H1 (cell line): ENCODE results near the gene FAM25A. TPM values are rescaled to one million over a fixed set of nuclear protein-coding genes. Genes with fewer than 3 reads are reported as not detected.

Experiments used
- CTCF ChIA-PET: fragments of 300-600 bp; sonication (Branson Sonifier 250); formaldehyde crosslinking; loops from one replicate; lab custom pipeline; 2021; ENCODE audit not compliant: partially characterized antibody; lab: Charles Lee
- POLR2A ChIA-PET: fragments of 300-600 bp; sonication (Branson Sonifier 250); formaldehyde crosslinking; loops from one replicate; lab custom pipeline; 2021; ENCODE audit warnings: inconsistent platforms; ENCODE audit not compliant: partially characterized antibody; lab: Charles Lee
- DNase-seq, 2 experiments: peaks; one replicate each; pipeline versions ENCODE4 v3.0.0 to v3.0.0-alpha.2; 2010 to 2022; ENCODE audit warnings: low spot score in 2 of 2, low read depth in 1 of 2, mixed read lengths in 1 of 2
- FAIRE-seq: peaks from 2 replicates; lab custom pipeline; 2011; peaks lifted over from hg19 to GRCh38; lab: Jason Lieb, UNC
- H2AFZ ChIP-seq: 2 replicates; pipeline ENCODE4 v1.8.1; 2012; ENCODE audit warnings: low read length, inconsistent platforms
- H2AK5ac ChIP-seq: 2 replicates; pipeline ENCODE4 v1.6.1; 2013; ENCODE audit warnings: low read depth, low read length
- H2BK120ac ChIP-seq: replicated peaks from 2 replicates; pipeline ENCODE3; 2013; ENCODE audit warnings: low read depth, low read length, inconsistent platforms
- H2BK12ac ChIP-seq: 2 replicates; pipeline ENCODE4 v1.6.1; 2013; ENCODE audit warnings: low read depth, low read length
- H2BK15ac ChIP-seq: 2 replicates; pipeline ENCODE4 v1.6.1; 2013; ENCODE audit warnings: low read length
- H2BK20ac ChIP-seq: 2 replicates; pipeline ENCODE4 v1.6.1; 2013; ENCODE audit warnings: low read length
- H2BK5ac ChIP-seq: 2 replicates; pipeline ENCODE4 v1.6.1; 2013; ENCODE audit warnings: low read depth, low read length
- H3K14ac ChIP-seq: 2 replicates; pipeline ENCODE4 v1.6.1; 2013; ENCODE audit warnings: inconsistent platforms; ENCODE audit not compliant: insufficient read length
- H3K18ac ChIP-seq: 2 replicates; pipeline ENCODE4 v1.6.1; 2013; ENCODE audit warnings: low read length; ENCODE audit errors: extremely low read depth
- H3K23ac ChIP-seq: 2 replicates; pipeline ENCODE4 v1.6.1; 2013; ENCODE audit warnings: inconsistent platforms; ENCODE audit not compliant: insufficient read length
- H3K23me2 ChIP-seq: 2 replicates; pipeline ENCODE4 v1.6.1; 2013; ENCODE audit warnings: low read depth, low read length
- H3K27ac ChIP-seq: 2 replicates; pipeline ENCODE4 v1.6.1; 2011; ENCODE audit warnings: low read depth, low read length, inconsistent platforms
- H3K27me3 ChIP-seq, 4 experiments: replicated peaks in 1 of 4; 1 replicate in 1 of 4; 2 replicates in 3 of 4; pipeline versions ENCODE4 v1.6.1 to v1.8.1; 2011 to 2013; ENCODE audit warnings: low read length in 3 of 4, mild to moderate bottlenecking in 3 of 4, inconsistent platforms in 2 of 4, mixed read lengths in 2 of 4, moderate library complexity in 1 of 4; ENCODE audit not compliant: control insufficient read depth in 3 of 4, insufficient read depth in 3 of 4; ENCODE audit errors: extremely low read depth in 1 of 4
- H3K36me3 ChIP-seq, 4 experiments: 2 replicates each; pipeline versions ENCODE4 v1.6.1 to v1.8.1; 2011 to 2013; ENCODE audit warnings: mild to moderate bottlenecking in 4 of 4, low read length in 3 of 4, moderate library complexity in 2 of 4, control low read depth in 1 of 4, inconsistent platforms in 1 of 4; ENCODE audit not compliant: insufficient read depth in 4 of 4, control insufficient read depth in 2 of 4
- H3K4ac ChIP-seq: replicated peaks from 2 replicates; pipeline ENCODE3; 2013; ENCODE audit warnings: low read length, low read depth, mixed read lengths, inconsistent platforms; ENCODE audit not compliant: insufficient read length
- H3K4me1 ChIP-seq, 4 experiments: replicated peaks in 1 of 4; 1 replicate in 1 of 4; 2 replicates in 3 of 4; pipeline versions ENCODE4 v1.6.1 to v1.8.1; 2011 to 2013; ENCODE audit warnings: low read length in 3 of 4, inconsistent platforms in 2 of 4, mixed read lengths in 1 of 4; ENCODE audit not compliant: insufficient read depth in 4 of 4, control insufficient read depth in 3 of 4
- H3K4me2 ChIP-seq, 2 experiments: 2 replicates each; pipeline versions ENCODE4 v1.6.1 to v1.8.1; 2011 to 2013; ENCODE audit warnings: low read depth in 2 of 2, low read length in 2 of 2, control low read depth in 1 of 2, inconsistent platforms in 1 of 2, mild to moderate bottlenecking in 1 of 2; ENCODE audit not compliant: insufficient read depth in 1 of 2
- H3K4me3 ChIP-seq, 4 experiments: fragments of 200-600, 300-600 bp in 1 of 4; sonication (generic), shearing (Covaris generic), sonication (Bioruptor Twin) in 1 of 4; 2 replicates each; pipeline versions ENCODE4 v1.5.1 to v1.8.1; 2011 to 2016; ENCODE audit warnings: low read length in 4 of 4, low read depth in 3 of 4, control low read depth in 2 of 4, inconsistent platforms in 2 of 4, mild to moderate bottlenecking in 2 of 4, mixed read lengths in 1 of 4, moderate library complexity in 1 of 4; ENCODE audit not compliant: insufficient read depth in 2 of 4; ENCODE audit errors: extremely low read depth in 1 of 4
- H3K56ac ChIP-seq: replicated peaks from 2 replicates; pipeline ENCODE3; 2013; ENCODE audit warnings: low read depth, mild to moderate bottlenecking, mixed read lengths, low read length, inconsistent platforms; ENCODE audit not compliant: insufficient read length
- H3K79me1 ChIP-seq: 2 replicates; pipeline ENCODE4 v1.6.1; 2013; ENCODE audit warnings: low read depth, low read length, control low read depth
- H3K79me2 ChIP-seq, 2 experiments: 2 replicates each; pipeline versions ENCODE4 v1.6.1 to v1.8.1; 2012 to 2013; ENCODE audit warnings: low read length in 2 of 2, mild to moderate bottlenecking in 2 of 2, inconsistent platforms in 1 of 2; ENCODE audit not compliant: insufficient read depth in 2 of 2, control insufficient read depth in 1 of 2
- H3K9ac ChIP-seq, 4 experiments: replicated peaks in 1 of 4; 1 replicate in 1 of 4; 2 replicates in 3 of 4; pipeline versions ENCODE4 v1.6.1 to v1.8.1; 2011 to 2013; ENCODE audit warnings: low read depth in 3 of 4, low read length in 3 of 4, control low read depth in 2 of 4, mild to moderate bottlenecking in 2 of 4, moderate library complexity in 2 of 4, inconsistent platforms in 1 of 4; ENCODE audit errors: extremely low read depth in 1 of 4
- H3K9me3 ChIP-seq, 2 experiments: 2 replicates each; pipeline versions ENCODE4 v1.6.1 to v1.8.1; 2012 to 2013; ENCODE audit warnings: mild to moderate bottlenecking in 2 of 2, moderate library complexity in 2 of 2, control low read depth in 1 of 2, inconsistent platforms in 1 of 2, low read depth in 1 of 2, low read length in 1 of 2, mixed read lengths in 1 of 2; ENCODE audit not compliant: insufficient read depth in 2 of 2
- H4K20me1 ChIP-seq, 2 experiments: replicated peaks in 1 of 2; 2 replicates each; pipeline versions ENCODE3 to v1.8.1; 2011 to 2013; ENCODE audit warnings: inconsistent platforms in 2 of 2, low read length in 2 of 2, mild to moderate bottlenecking in 1 of 2; ENCODE audit not compliant: insufficient read depth in 2 of 2, control insufficient read depth in 1 of 2
- H4K5ac ChIP-seq: 2 replicates; pipeline ENCODE4 v1.6.1; 2013; ENCODE audit warnings: low read length, low read depth, mixed read lengths, inconsistent platforms; ENCODE audit not compliant: insufficient read length
- H4K8ac ChIP-seq: 2 replicates; pipeline ENCODE4 v1.8.0; 2013; ENCODE audit warnings: mild to moderate bottlenecking, moderate library complexity, low read length, inconsistent platforms; ENCODE audit not compliant: insufficient read depth; ENCODE audit errors: extremely low read depth
- H4K91ac ChIP-seq: replicated peaks from 2 replicates; pipeline ENCODE3; 2013; ENCODE audit warnings: low read length, mixed read lengths, inconsistent platforms; ENCODE audit not compliant: insufficient read length
- BCL11A ChIP-seq, 2 experiments: IDR thresholded peaks; one replicate each; pipeline ENCODE4 v1.6.1; 2011; ENCODE audit warnings: low read depth in 2 of 2, low read length in 2 of 2, mild to moderate bottlenecking in 2 of 2
- BRCA1 ChIP-seq: IDR thresholded peaks from 2 replicates; pipeline ENCODE4 v1.6.1; 2012; ENCODE audit warnings: low read depth, low read length, improper control_type of control experiment
- CHD1 ChIP-seq: IDR thresholded peaks from 2 replicates; pipeline ENCODE4 v1.6.1; 2012; ENCODE audit warnings: low read depth, low read length, improper control_type of control experiment
- HDAC2 ChIP-seq, 2 experiments: fragments of 300-600 bp in 1 of 2; sonication (generic) in 1 of 2; IDR thresholded peaks; 2 replicates each; pipeline ENCODE4 v1.6.1; 2011 to 2012; ENCODE audit warnings: low read depth in 2 of 2, low read length in 2 of 2, mild to moderate bottlenecking in 2 of 2, moderate library complexity in 2 of 2, borderline replicate concordance in 1 of 2, inconsistent platforms in 1 of 2
- HDAC6 ChIP-seq: IDR thresholded peaks from one replicate; pipeline ENCODE4 v1.7.1; 2012; ENCODE audit warnings: low read depth, mild to moderate bottlenecking, inconsistent platforms, low read length, moderate library complexity
- KDM5A ChIP-seq: fragments of 200-600 bp; IDR thresholded peaks from 2 replicates; pipeline ENCODE4 v1.7.1; 2012; ENCODE audit warnings: mild to moderate bottlenecking, low read length, inconsistent platforms, mixed read lengths
- MAFK ChIP-seq: IDR thresholded peaks from 2 replicates; pipeline ENCODE4 v1.6.1; 2012; ENCODE audit warnings: low read depth, mild to moderate bottlenecking, improper control_type of control experiment, low read length
- NANOG ChIP-seq: IDR thresholded peaks from 2 replicates; pipeline ENCODE4 v1.6.1; 2011; ENCODE audit warnings: low read length, low read depth, mild to moderate bottlenecking, inconsistent platforms; ENCODE audit not compliant: insufficient read depth, poor library complexity, severe bottlenecking
- POLR2A ChIP-seq, 2 experiments: IDR thresholded peaks; 1 replicate in 1 of 2; 2 replicates in 1 of 2; pipeline ENCODE4 v1.6.1; 2011; ENCODE audit warnings: low read depth in 2 of 2, low read length in 2 of 2, mild to moderate bottlenecking in 2 of 2; ENCODE audit errors: control extremely low read depth in 1 of 2
- SAP30 ChIP-seq: fragments of 300-600 bp; sonication (generic); IDR thresholded peaks from 2 replicates; pipeline ENCODE4 v1.7.1; 2012; ENCODE audit warnings: low read length, moderate library complexity, mild to moderate bottlenecking, inconsistent platforms; ENCODE audit not compliant: insufficient read depth, insufficient replicate concordance
- SRF ChIP-seq: IDR thresholded peaks from 2 replicates; pipeline ENCODE4 v1.6.1; 2011; ENCODE audit warnings: mild to moderate bottlenecking, low read depth, low read length, moderate library complexity
- SUZ12 ChIP-seq: fragments of 200-600 bp; sonication (generic); IDR thresholded peaks from 2 replicates; pipeline ENCODE4 v1.6.1; 2012; ENCODE audit warnings: mild to moderate bottlenecking, inconsistent platforms, low read length, moderate library complexity, mixed read lengths
- WGBS, 2 experiments: shearing (Covaris generic) in 1 of 2; methylation state at CpG; one replicate each; pipeline versions ENCODE4 v1.1.6 to v1.1.7; 2013 to 2015; ENCODE audit warnings: low lambda C conversion rate in 2 of 2, mixed read lengths in 2 of 2, inconsistent platforms in 1 of 2, low coverage in 1 of 2, missing lambda C conversion rate in 1 of 2; ENCODE audit not compliant: insufficient replicate concordance in 2 of 2, insufficient coverage in 1 of 2, insufficient read length in 1 of 2; ENCODE audit errors: extremely low coverage in 1 of 2, missing lambda C conversion rate in 1 of 2; 5-methylcytosine and 5-hydroxymethylcytosine counted together
- polyA plus RNA-seq, 7 experiments: library from polyadenylated mRNA; depleted of rRNA in 3 of 7; stranded (reverse) in 5 of 7; unstranded in 2 of 7; fragments of >200 nt in 5 of 7; fragments of 200-250 nt in 2 of 7; gene quantifications; 1 replicate in 5 of 7; 2 replicates in 1 of 7; 4 replicates in 1 of 7; pipeline versions ENCODE4 v1.2.1 to v1.2.3, GENCODE V29; 2011 to 2013; ENCODE audit warnings: missing spikeins in 2 of 7, mixed read lengths in 2 of 7
- total RNA-seq: library from RNA; stranded (reverse); fragmentation: NEBNext Ultra II Directional; extraction: Animal tissue kit (Norgen Biotek cat#: 25700); gene quantifications from 2 replicates; pipeline ENCODE4 v1.2.1, GENCODE V29; 2021
- TF ChIP-seq, protein P1 (sequence below): IDR thresholded peaks from 2 replicates; pipeline ENCODE4 v1.6.1; 2012; ENCODE audit warnings: low read length, inconsistent platforms

FAM25A gene
- total and polyA plus RNA-seq, 2 of the 8 experiments (the other 6 are each of a cell fraction or from before 2014, with no cell fraction given), result not detected

DNA sequence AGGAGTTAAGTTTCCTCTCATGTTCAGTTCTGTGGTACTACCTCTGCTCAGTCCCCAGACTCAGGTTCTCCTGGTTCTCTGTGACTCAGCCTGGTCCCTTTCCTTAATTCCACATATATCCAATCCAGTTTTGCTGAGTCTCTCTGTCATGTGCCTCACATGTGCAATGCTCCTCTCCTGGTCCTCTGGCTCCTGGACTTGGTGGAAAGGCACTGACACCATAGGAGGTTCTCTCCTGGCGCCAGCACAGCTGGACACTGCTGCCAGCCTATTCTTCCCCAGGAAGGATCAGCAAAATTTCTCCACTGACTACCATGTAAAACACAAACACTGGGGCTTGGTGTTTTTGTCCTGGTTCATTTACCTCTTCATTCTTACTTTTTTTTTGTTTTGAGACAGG is 46.8 kb downstream of the FAM25A start:
- Histone ChIP-seq H3K4me2 (no peak overlapping the region), H3K27me3 (no peaks in the 10 kb centered on the region), H3K4ac (no peak overlapping the region), H3K14ac (no peak overlapping the region), H3K18ac (no peak overlapping the region), H3K36me3 (peaks cover 2 to 37% (median 17%) of the 10 kb centered on the region in 4 experiments; a peak in 7 of 8 replicates), H4K8ac (no peak overlapping the region), H4K5ac (no peak overlapping the region), H3K27ac (no peak overlapping the region), H3K56ac (no peak overlapping the region), H3K23ac (no peak overlapping the region), H2BK20ac (no peak overlapping the region), H3K9me3 (no peaks in the 10 kb centered on the region), H4K91ac (no peak overlapping the region), H3K79me1 (no peaks in the 10 kb centered on the region), H2BK120ac (no peak overlapping the region), H2BK15ac (no peak overlapping the region), H3K23me2 (no peaks in the 10 kb centered on the region), H2BK5ac (no peak overlapping the region), H3K4me3 (no peak overlapping the region), H2AFZ (no peak overlapping the region), H2BK12ac (no peak overlapping the region), H3K4me1 (no peaks in the 10 kb centered on the region), H2AK5ac (no peak overlapping the region), H3K79me2 (no peaks in the 10 kb centered on the region), H3K9ac (no peak overlapping the region), H4K20me1 (no peaks in the 10 kb centered on the region)
- CTCF ChIA-PET, result interaction anchor here (0.7 to 1.1 kb wide), 2 partner anchors 73 to 628 kb away, joined by 3 to 5 read pairs; no protein-coding TSS in a partner anchor
- no peak for FAIRE-seq
- TF ChIP-seq NANOG (no peak), BCL11A (IDR thresholded peaks at IDR 0.05; ENCODE audit: low read depth in 2 of 2, low read length in 2 of 2) (no peak), SRF (no peak), MAFK (no peak), SUZ12 (no peak), KDM5A (no peak), CHD1 (no peak), HDAC2 (IDR thresholded peaks at IDR 0.05; ENCODE audit: borderline replicate concordance in 1 of 2, low read depth in 2 of 2, low read length in 2 of 2) (no peak), HDAC6 (no peak), SAP30 (no peak), BRCA1 (no peak), POLR2A (IDR thresholded peaks at IDR 0.05; ENCODE audit: control extremely low read depth in 1 of 2, low read depth in 2 of 2, low read length in 2 of 2) (no peak)
- TF ChIP-seq, protein P1, sequence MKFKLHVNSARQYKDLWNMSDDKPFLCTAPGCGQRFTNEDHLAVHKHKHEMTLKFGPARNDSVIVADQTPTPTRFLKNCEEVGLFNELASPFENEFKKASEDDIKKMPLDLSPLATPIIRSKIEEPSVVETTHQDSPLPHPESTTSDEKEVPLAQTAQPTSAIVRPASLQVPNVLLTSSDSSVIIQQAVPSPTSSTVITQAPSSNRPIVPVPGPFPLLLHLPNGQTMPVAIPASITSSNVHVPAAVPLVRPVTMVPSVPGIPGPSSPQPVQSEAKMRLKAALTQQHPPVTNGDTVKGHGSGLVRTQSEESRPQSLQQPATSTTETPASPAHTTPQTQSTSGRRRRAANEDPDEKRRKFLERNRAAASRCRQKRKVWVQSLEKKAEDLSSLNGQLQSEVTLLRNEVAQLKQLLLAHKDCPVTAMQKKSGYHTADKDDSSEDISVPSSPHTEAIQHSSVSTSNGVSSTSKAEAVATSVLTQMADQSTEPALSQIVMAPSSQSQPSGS, result no peak
- no peak for DNase-seq
- POLR2A ChIA-PET, result no interaction called here
- 88% methylated on average over 1 of the region's 1 CpG; no CpG with 5 or more reads in 1 of the 2 experiments for WGBS, 2 experiments
